H1 (cell line): ENCODE measurements around the gene CACNA1E. TPM values are rescaled to one million over a fixed set of nuclear protein-coding genes. Genes with fewer than 3 reads are reported as not detected.

Source experiments
- HDAC6 ChIP-seq: IDR thresholded peaks from one replicate; pipeline ENCODE4 v1.7.1; 2012; ENCODE audit warnings: low read depth, mild to moderate bottlenecking, inconsistent platforms, low read length, moderate library complexity
- KDM5A ChIP-seq: fragments of 200-600 bp; IDR thresholded peaks from 2 replicates; pipeline ENCODE4 v1.7.1; 2012; ENCODE audit warnings: mild to moderate bottlenecking, low read length, inconsistent platforms, mixed read lengths
- RBBP5 ChIP-seq: IDR thresholded peaks from 2 replicates; pipeline ENCODE4 v1.7.1; 2012; ENCODE audit warnings: low read depth, mild to moderate bottlenecking, inconsistent platforms, low read length, moderate library complexity, borderline replicate concordance
- polyA plus RNA-seq, 7 experiments: library from polyadenylated mRNA; depleted of rRNA in 3 of 7; stranded (reverse) in 5 of 7; unstranded in 2 of 7; fragments of >200 nt in 5 of 7; fragments of 200-250 nt in 2 of 7; gene quantifications; 1 replicate in 5 of 7; 2 replicates in 1 of 7; 4 replicates in 1 of 7; pipeline versions ENCODE4 v1.2.1 to v1.2.3, GENCODE V29; 2011 to 2013; ENCODE audit warnings: missing spikeins in 2 of 7, mixed read lengths in 2 of 7
- total RNA-seq: library from RNA; stranded (reverse); fragmentation: NEBNext Ultra II Directional; extraction: Animal tissue kit (Norgen Biotek cat#: 25700); gene quantifications from 2 replicates; pipeline ENCODE4 v1.2.1, GENCODE V29; 2021

The CACNA1E gene
- total and polyA plus RNA-seq, 2 of the 8 experiments (the other 6 are each of a cell fraction or from before 2014, with no cell fraction given): 0.98 to 1.3 TPM

DNA sequence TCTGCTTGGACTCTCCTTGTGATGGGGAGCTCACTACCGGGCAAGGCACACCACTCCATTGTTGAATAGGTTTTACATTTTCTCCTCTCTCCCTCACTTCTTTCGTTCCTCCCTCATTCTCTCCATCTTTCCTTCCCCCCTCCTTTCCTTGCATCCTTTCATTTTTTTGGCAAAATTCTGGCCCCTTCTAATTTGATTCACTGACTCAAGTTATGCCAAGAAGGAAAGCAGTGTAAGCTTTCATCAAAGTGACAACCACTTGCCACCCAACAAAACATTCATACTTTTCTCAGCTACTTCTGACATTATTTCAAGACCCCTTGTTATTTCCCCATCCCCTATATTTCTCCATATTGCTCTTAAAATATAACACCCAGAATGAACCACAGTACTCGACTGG is 68.4 kb downstream of the CACNA1E start (continued):
- no peak for TF ChIP-seq RBBP5
- no peak for TF ChIP-seq HDAC6
- TF ChIP-seq KDM5A: no peak
